Neural cell (in vitro differentiated cells): ENCODE data around the gene ARFGEF3.

Experiments used
- EZH2 ChIP-seq: fragments of 200-600, 300-800 bp; shearing (Covaris generic), sonication (generic); IDR thresholded peaks from 2 replicates; pipeline ENCODE4 v1.6.1; 2014; ENCODE audit warnings: antibody characterized with exemption, low read length, borderline replicate concordance, mild to moderate bottlenecking; ENCODE audit not compliant: insufficient read depth, poor library complexity, severe bottlenecking
- MXI1 ChIP-seq: fragments of 450-650 bp; conservative IDR thresholded peaks from 2 replicates; pipeline ENCODE4 v1.6.1; 2014; ENCODE audit warnings: antibody characterized with exemption, mild to moderate bottlenecking; ENCODE audit not compliant: poor library complexity, severe bottlenecking
- POLR2AphosphoS5 ChIP-seq: IDR thresholded peaks from 2 replicates; pipeline ENCODE4 v1.6.1; 2012
- RAD21 ChIP-seq: fragments of 450-650 bp; conservative IDR thresholded peaks from 2 replicates; pipeline ENCODE4 v1.6.1; 2014; ENCODE audit warnings: antibody characterized with exemption, mild to moderate bottlenecking, moderate library complexity
- REST ChIP-seq: IDR thresholded peaks from 2 replicates; pipeline ENCODE4 v1.6.1; 2012; ENCODE audit warnings: borderline replicate concordance
- SMC3 ChIP-seq: fragments of 450-650 bp; conservative IDR thresholded peaks from 2 replicates; pipeline ENCODE4 v1.6.1; 2014; ENCODE audit warnings: antibody characterized with exemption, mild to moderate bottlenecking, moderate library complexity; ENCODE audit not compliant: poor library complexity
- TF ChIP-seq, protein P1 (sequence below): fragments of 450-650 bp; IDR thresholded peaks from 2 replicates; pipeline ENCODE4 v1.5.1; 2014; ENCODE audit warnings: antibody characterized with exemption, mild to moderate bottlenecking, moderate library complexity; ENCODE audit not compliant: poor library complexity, severe bottlenecking

- TF ChIP-seq, protein P1, sequence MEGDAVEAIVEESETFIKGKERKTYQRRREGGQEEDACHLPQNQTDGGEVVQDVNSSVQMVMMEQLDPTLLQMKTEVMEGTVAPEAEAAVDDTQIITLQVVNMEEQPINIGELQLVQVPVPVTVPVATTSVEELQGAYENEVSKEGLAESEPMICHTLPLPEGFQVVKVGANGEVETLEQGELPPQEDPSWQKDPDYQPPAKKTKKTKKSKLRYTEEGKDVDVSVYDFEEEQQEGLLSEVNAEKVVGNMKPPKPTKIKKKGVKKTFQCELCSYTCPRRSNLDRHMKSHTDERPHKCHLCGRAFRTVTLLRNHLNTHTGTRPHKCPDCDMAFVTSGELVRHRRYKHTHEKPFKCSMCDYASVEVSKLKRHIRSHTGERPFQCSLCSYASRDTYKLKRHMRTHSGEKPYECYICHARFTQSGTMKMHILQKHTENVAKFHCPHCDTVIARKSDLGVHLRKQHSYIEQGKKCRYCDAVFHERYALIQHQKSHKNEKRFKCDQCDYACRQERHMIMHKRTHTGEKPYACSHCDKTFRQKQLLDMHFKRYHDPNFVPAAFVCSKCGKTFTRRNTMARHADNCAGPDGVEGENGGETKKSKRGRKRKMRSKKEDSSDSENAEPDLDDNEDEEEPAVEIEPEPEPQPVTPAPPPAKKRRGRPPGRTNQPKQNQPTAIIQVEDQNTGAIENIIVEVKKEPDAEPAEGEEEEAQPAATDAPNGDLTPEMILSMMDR, result no peak
- TF ChIP-seq RAD21, result no peak
- no peak for TF ChIP-seq MXI1
- no peak for TF ChIP-seq REST
- TF ChIP-seq EZH2, result no peak
- no peak for TF ChIP-seq POLR2AphosphoS5
- TF ChIP-seq SMC3, result no peak
These were observed 92.0 kb downstream of the ARFGEF3 start for GRCh38 chr6:138253731-138254130.
